Dermis microvascular lymphatic vessel endothelial cell (primary cell): Measurements from ENCODE around the gene CMIP. TPM values are rescaled to one million over a fixed set of nuclear protein-coding genes. Genes with fewer than 3 reads are reported as not detected.

Source experiments
- DNase-seq, 2 donors: peaks; one replicate each; pipeline versions ENCODE4 v3.0.0 to v3.0.0-alpha.2; 2010; ENCODE audit warnings: low read depth in 2 of 2
- total RNA-seq: library from RNA; depleted of rRNA; stranded (reverse); fragments of >200 nt; gene quantifications from 2 replicates; pipeline ENCODE4 v1.2.1, GENCODE V29; 2014

Gene CMIP
- total RNA-seq, 1 donor from 2014 or later, result 8.0 TPM

DNA sequence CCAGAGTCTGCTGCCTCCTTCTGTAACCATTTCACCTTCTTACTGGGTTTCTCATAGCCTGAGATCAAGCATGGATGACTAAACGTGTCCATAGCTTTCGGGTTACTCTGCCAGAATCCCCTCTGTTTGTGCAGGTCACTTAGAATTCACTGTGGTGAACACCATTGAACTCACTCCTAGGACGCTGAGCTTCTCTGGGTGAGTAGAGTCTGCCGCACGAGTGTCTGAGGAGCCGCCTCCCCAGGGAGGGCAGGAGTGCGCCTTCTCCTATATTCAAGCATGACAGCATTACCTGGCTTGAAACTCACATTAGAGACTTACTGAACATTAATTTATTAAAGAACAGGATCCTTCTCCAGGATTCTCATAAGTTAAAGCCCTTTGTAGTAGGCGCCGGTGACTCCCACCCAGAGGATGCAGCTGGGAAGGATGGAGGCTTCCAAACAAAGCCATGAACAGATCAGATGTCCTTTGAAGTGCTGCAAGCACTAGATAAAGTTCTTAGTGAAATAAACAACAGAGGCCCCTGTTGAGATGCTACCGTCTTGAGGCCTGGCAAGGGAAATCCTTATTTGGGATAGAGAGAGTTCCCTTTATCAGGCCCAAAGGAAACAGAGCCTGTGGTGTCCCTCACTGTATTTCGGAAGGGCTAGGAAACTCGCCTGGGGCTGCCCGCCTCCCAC lies 189.9 kb downstream of the CMIP start:
- peak in 1 of 2 donors; percentile 33 for DNase-seq

DNA sequence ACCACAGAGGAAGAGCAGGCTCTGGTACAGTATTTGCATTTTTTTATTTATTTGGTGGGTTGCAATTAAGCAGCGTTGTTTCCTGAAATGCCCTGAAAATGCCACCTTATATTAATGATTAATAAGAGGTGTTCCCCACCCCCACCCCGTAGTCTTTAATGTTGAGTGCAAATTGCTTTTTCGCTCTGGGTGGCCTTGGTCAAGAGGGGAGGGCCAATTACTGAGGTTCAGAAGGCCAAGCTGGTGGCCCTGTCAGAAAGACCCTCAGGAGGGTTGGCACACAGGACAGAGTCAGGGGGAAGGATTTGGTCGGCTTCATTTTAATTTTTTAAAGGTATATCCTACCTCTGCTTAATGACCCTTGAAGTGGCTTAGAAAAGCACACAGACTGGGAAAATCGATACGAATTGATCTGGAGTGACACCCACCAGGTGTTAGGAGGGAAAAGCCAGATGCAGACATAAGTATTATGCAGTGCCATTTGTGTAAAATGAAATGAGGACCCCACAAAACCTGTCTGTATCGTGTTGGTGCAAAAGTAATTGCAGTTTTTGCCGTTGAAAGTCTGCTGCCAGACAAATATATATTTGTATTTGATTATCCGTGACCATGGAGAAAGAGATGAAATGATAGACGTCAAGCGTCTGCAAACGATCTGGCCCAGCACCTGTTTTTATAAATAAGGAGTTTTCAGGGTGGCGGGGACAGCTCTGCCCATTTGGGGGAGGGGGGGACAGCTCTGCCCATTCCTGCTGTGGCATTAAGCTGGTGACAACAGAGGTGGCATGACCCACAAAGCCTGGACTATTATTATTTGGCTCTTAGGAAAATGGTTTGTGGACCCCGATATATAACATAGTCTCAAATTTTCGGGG lies 190.7 kb downstream of the CMIP start:
- DNase-seq, result no peak

- DNase-seq, result no peak
Observed at GRCh38 chr16:81636298-81636993, 191.8 kb downstream of the CMIP start.

GRCh38 chr16:81637336-81638235 lies 193.0 kb downstream of the CMIP start:
- no peak for DNase-seq

DNA sequence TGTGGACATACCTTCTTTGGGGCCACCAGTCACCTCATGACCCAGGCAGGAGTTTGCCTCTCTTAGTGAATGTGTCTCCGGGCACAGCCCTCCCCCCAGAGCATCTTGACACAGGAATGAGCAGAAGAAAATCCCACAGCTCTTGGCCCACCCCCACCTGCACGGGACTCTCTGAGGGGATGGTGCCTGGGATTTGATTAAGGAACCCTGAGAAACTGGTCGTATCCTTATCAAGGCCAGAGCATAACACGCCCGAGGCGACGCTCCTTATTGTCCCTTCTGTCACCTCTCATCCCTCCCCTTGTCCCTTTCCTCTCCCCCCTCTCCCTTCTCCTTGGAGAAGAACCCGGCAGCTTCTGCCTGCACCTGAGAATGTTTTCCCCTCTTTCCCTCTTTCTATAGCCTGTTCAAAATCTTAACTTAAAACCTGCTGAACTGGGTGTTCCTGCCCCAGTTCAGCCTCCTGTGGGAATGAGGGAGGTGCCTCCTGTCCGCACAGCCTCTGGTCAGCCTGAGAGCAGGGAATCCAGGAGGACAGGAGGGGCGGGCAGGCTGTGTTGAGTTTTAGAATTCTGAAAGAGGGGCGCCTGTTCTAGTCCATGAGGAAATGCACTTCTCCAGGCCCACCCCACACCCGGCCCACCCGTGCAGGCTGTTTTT lies 193.8 kb downstream of the CMIP start:
- DNase-seq, result no peak

- DNase-seq, result no peak
Observed at GRCh38 chr16:81639348-81639747, 194.7 kb downstream of the CMIP start.

DNA sequence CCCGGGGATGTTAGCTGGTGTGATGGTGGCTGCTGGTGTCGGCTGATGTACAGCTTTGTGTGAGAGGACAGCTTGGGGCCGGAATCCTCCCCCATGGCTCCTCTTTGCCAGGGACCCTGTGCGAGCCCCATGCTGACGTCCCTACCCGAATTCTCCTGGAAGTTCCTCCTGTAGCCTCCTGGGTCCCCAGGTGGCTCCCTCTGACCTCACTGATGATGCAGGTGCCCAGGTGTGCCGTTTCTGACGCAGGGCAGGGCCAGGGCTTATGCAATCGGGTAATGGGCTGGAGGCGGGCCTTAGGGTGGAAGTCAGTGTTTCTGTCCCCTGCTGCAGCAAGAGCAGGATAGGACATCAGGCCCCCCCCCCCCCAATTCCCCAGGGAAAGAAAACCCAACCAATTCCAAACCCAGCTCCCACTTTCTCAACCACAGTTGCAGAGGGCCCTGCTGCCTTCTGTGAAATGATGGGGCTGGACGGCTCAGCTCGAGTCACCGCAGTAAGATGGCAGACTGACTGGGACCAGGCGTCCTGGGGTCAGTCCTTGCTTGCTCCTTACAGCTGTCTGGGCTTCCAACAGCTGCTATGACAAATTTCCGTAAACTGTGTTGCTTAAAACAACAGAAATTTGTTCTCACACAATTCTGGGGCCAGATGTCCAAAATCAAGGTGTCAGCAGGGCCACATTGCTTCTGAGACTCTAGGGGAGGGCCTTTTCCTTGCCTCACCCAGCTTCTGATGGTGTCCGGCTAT lies 195.5 kb downstream of the CMIP start:
- DNase-seq, result no peak

DNA sequence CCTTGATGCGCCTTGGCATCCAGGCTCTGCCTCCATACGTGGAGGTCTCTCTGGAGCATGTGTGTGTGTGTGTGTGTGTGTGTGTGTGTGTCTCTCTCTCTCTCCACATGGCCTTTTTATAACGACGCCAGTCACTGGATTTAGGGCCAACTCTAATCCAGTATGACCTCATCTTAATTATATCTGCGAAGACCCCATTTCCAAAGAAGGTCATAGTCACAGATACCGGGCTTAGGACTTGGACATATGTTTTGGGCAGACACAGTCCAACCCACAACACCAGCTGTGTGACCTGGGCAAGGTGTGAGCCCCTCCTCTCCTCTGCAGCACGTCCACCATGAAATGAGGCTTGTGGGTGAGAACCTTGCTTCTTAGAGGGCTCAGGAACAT lies 196.1 kb downstream of the CMIP start:
- no peak for DNase-seq

- DNase-seq, result no peak
Observed at GRCh38 chr16:81641395-81642106, 196.9 kb downstream of the CMIP start.

GRCh38 chr16:81642107-81642436 lies 197.5 kb downstream of the CMIP start:
- DNase-seq, result no peak

- DNase-seq, result no peak
Observed at GRCh38 chr16:81642943-81643342, 198.3 kb downstream of the CMIP start.

DNA sequence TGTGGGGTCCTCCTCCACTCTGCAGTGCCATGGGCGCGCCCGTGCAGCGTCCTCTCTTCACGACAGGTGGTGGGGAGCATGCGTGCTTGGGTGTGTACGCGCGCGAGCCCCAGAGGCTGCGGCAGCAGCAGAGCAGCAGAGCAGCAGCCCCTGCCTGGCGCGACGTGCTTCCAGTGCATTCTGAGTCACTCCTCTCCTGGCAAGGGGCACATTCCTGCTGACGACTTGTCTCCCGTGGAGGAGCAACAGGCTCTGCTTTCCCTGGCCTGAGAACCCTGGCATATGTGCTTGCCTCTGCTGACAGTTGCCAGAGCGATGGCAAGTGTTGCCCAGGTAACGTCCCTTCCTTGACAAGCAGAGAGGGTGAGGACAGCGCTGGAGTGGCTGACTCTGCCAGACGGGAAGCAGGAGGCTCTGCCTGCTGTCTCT lies 200.7 kb downstream of the CMIP start:
- DNase-seq, result peak in 1 of 2 donors; percentile 67

DNA sequence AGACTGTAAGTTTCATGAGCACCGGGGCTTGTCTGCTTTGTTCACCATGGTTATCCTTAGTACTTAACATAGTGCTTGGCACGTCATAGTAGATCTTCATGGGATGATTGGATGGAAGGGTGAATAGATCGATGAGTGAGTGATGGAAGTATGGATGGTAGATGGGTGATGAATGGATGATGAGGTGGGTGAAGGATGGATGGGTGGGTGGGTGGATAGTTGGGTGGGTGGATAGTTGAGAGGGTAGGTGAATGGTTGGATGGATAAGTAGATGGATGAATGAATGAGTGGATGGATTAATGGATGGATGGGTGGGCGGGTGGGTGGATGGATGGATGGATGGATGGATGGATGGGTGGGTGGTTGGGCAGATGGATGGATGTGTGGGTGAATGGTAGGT lies 201.3 kb downstream of the CMIP start:
- DNase-seq, result no peak

DNA sequence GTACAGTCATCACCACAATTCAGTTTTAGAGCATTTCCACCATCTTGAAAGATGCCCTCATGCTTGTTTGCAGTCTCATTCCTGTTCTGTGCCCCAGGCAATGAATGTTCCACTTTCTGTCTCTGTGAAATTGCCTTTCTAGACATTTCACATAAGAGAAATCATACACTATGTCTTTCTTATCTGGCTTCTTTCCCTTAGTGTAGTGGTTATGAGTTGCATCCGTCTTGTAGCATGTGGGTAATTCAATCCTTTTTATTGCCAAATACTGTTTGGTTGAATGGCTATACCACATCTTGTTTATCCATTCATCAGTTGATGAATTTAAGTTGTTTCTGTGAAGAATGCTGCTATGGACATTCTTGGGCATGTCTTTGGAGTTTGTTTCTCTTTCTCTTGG lies 202.0 kb downstream of the CMIP start:
- no peak for DNase-seq

- DNase-seq, result peak in 1 of 2 donors; percentile 52
Observed at GRCh38 chr16:81647527-81647926, 202.9 kb downstream of the CMIP start.

DNA sequence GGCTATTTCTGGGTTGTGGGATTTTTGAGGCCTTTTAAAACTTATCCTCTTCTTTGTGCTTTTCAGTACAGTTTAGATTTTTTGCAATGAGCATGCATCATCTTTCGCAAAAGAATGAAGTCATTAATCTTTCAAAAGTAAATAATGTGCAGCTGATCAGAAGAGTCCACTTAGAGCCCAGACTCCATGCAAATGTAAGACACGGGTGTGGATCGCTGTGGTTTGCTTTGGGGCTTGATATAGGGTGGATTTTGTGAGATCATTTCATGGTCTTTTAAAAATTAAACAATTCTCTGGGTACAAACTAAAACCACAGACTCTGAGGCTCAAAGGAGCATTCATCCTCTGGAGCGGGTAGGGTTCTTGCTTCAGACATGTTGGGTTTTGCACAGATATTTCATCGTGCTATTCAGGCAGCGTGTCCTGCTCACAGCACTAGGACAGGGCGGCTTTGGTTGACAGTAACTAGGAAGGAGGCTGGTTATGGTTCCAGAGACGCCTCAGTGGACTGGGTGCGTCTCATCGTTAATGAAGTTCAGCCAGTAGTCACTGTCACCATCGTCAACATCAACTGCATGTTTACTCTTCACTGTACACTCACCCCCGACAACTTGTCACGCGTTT lies 205.1 kb downstream of the CMIP start:
- DNase-seq, result no peak

GRCh38 chr16:81650281-81650680 lies 205.7 kb downstream of the CMIP start:
- DNase-seq, result no peak

DNA sequence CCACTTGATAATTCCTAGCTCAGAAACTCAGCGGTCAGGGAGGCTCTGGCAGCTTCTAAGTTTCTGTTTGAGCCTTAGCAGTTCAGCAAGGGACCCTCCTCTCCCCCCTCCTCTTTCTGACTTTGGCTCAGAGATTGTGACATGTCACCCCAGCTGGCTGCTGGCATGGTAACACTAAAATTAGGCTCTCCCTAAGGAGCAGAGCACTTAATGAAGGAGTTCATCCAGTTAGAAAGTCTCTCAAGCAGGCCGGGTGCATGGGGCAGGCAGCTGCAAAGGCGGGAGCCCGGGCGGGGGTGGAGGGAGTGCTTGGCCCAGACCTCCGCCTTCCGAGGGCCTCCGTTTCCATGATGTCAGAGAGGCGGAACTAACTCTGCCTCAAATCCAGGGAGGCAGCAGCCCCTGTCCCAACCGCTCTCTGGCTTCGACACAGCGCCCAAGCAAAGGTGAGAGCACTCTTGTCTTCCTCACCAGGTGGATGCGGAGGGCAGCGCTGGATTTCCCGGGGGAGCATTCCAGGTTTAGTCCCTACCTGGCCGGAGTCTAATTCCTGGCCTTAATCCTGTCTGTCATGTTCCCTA lies 206.5 kb downstream of the CMIP start:
- no peak for DNase-seq
